GM19023 (cell line): Measurements from ENCODE around the gene BASP1.
"Not testable (repeated sequence)": the region's sequence is repeated elsewhere in the genome, so short reads cannot be mapped to it uniquely, and the experiment has no call there.

Source experiments
- ATAC-seq: cut with Tn5 transposase; IDR thresholded peaks from one replicate; pipeline ENCODE4 v1.9.1; 2021; ENCODE audit warnings: mild to moderate bottlenecking, moderate library complexity; ENCODE audit not compliant: unreplicated experiment

BASP1 gene

DNA sequence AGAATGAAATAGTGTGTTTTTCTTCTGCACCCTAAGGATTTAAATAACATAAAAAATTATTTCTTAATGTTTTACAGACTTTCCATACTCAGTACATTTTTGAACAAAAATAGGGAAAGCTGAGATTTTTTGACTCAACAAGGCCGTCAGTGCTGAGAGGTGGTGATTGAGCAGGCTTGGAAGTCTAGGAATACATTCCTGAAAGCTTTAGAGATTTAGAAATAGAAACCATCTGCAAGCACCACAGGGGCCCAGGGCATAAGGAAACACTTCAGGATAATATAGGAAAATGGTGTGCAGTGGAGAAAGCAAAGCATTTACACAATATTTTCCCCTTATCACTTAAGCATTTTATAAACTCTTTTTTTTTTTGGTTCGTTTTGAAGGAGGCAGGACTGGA lies 5.2 kb downstream of the BASP1 start:
- no peak for ATAC-seq

DNA sequence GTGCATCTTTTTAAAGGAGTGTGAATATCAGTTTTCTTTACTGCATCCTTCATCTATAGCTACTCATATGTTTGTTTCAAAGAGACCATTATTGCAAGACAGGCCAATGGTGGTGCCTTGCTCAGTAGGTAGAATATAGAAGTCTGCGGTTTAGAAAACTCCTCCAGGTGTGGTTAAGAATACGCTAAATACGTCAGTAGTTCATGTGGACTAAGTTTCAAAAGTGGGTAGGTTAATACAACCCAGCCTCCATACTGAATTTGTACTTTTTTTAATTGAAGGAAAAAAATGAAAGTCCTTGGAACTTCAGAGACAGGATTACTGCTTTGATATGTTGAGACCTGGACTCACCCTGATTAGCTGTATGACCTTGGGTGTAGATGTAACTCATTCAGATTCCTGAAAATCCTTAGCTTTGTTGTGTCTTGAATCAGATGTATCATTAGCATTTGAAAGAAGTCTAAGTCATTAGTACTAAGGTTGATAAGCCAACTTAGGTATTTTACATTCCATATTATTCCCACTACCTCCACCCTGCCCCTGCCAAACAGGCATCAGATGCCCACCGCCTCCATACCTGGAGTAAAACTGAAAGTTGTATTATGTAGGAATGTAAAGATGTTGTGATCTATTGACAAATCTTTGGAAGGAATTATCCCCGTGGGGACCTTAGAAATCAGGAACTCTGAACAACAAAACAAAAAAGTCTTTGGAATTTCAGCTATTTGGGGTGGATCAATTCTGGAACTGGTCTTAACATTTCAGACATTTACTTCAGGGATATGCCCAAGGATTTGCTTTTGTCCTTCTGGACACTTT lies 6.1 kb downstream of the BASP1 start:
- no peak for ATAC-seq

- ATAC-seq, result peak; percentile 73
These were observed 7.6 kb downstream of the BASP1 start for GRCh38 chr5:17224858-17225511.

DNA sequence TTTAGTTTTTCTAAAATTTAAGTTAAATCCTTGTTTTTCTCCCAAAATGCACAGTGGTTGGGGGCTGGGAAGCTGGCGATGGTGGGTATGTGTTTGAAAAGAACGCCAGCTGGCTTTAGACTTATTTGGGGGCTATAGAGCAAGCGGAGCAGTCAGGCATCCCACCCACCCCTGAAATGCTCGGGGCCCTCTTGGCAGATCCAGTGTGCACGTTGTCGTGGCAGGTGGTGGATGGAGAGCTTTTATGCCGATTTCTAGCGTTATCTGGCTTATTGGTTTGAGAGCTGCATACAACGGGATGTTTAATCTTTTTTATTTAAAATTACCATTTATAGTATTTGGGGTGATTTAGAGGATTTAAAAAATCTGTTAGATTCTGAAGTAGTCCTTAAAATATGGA lies 8.1 kb downstream of the BASP1 start:
- no peak for ATAC-seq

- no peak for ATAC-seq
These were observed 10.4 kb downstream of the BASP1 start for GRCh38 chr5:17227868-17228267.

DNA sequence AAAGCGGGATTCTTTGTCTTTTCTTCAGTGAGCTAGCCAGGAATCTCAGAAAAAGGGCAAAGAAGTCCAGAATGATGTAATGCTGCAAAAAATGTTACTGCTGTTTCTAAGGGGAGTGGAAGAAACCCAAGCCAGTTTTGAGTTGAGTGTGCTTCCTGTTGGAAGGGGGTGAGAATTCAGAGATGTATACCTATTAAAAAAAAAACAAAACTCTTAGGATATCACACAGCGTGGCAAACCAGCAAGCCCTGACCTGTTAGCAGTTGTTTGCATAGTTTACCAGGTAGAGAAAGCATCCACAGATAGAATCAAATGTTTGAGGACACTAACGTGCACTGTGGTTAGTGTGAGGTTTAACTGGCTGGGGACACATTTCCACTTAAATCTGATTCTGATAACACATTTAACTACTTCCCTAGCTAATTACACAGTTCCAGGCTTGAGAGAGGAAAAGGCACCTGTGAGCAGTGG lies 11.4 kb downstream of the BASP1 start:
- peak; percentile 48 for ATAC-seq

DNA sequence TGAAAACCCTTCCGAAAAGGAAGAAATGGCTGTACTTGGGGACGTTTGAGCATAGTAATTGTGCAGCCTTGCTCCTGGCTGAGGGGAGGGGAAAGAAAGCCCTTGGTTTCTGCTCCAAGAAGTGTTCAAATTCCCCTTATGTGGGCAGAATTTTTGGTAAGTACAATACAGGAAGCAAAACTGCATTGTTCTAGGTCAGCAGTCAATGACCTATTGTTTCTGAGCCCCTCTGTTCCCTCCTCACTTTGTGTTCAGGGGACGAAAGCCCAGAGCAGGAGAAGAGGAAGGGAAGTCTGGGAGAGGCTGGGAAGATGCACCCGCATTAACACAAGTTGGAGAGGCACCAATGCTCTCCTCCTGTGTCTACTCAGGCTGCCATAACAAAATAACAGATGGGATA lies 11.9 kb downstream of the BASP1 start:
- ATAC-seq, result peak; percentile 38

DNA sequence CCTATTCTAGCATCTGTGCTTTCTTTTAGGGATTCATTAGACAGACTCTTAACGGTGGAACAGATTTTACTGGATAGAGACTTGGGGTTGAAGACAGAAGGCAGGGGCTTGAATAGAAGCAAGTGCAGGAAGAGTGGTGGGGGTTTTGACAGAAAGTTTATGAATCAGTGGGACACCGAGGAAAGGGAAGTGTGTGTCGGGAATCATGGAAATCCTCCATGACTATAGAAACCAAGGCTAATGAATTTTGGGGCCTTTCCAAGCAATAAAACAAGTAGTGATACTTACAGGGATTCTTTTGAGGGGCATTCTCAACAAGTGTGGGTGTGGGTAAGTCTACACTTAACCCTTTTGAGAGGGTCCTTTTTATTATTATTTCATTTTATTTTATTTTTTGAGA lies 12.8 kb downstream of the BASP1 start:
- no peak for ATAC-seq

DNA sequence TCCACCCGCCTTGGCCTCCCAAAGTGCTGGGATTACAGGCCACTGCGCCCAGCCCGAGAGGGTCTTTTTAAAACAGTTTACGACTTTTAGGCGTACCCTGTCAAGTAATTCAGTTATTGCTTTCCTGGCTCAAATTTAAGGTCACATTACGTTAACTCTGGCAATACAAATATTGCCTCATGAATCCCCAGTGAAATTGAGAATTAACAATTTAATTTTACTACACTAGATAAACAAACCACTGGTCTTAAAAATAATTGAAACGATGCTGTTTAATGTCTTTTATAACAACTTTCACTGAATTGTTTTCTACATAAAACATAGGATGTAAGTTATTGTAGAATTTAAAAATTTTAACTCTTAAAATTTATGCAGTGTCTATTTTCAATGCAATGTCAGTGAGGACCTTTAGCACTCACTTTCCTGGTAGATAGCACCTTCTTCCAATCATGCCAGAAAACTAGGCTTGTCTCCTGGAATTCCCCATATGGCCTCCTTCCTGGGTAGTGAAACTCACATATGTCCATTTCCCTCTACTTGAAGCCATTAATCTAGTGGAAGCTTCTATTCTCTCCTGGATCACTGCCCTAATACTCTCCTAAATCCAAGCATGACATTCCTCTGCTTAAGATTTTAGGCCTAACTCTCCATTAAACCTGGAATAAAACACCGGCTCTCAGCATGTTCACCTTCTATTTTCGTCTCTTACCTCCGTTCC lies 13.5 kb downstream of the BASP1 start:
- ATAC-seq, result no peak

DNA sequence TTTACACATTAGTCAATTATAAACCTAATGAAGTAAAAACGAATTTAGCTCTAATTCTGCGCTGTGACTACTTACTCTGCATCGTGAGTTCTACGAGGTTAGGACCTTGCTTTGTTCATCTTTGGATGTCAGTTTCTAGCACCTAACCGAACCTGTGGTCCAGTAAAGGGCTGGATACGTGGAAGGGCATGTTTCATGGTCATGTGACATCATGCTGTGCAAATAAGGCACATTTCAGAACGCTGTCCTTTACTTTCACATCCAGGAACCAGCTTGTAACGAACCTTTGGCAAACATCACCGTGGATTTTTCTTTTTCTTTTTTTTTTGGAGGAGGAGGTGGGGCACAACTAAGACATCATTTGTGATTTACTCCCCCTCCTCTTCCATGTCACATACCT lies 15.0 kb downstream of the BASP1 start:
- ATAC-seq, result no peak

GRCh38 chr5:17233488-17233887 lies 16.1 kb downstream of the BASP1 start:
- no peak for ATAC-seq

DNA sequence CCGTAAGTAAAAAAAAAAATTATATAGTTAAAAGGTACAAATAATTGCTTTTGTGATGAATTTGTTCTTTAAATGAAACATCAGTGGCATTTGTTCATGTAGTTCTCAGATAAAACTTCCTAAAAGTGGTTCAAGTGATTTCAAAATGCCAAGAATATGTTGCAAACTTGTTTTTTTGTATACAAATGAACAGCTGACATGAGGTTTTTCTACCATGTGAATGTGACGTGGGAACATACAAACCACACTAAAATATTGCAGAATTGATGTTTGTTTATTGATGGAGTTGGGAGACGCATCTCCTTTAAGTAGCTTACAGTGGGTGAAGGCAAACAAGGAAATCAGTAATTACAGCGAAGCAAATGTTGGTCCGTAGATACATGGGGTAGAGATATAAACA lies 16.9 kb downstream of the BASP1 start:
- ATAC-seq, result no peak

DNA sequence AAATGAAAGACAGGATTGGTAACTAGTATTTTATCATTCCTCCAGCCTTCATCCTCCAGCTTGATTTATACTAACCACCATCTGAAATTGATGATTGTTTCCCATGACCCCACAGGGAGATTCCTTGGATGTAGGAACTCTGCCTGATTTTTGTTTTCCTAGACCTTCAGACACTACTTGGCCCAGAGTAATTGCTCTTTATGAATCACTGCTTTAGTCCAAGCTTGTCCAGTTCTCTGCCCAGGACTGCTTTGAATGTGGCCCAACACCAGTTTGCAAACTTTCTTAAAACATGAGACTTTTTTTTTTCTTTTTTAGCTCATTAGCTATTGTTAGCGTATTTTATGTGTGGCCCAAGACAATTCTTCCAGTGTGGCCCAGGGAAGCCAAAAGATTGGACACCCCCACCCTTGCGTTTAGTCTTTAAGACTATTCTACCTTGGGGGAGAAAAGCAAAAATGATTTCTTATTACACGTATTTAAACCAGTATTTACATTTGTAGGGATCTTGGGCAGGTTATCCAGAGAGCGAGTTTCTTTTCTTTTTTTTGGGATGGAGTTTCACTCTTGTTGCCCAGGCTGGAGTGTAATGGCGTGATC lies 18.4 kb downstream of the BASP1 start:
- ATAC-seq, result no peak

DNA sequence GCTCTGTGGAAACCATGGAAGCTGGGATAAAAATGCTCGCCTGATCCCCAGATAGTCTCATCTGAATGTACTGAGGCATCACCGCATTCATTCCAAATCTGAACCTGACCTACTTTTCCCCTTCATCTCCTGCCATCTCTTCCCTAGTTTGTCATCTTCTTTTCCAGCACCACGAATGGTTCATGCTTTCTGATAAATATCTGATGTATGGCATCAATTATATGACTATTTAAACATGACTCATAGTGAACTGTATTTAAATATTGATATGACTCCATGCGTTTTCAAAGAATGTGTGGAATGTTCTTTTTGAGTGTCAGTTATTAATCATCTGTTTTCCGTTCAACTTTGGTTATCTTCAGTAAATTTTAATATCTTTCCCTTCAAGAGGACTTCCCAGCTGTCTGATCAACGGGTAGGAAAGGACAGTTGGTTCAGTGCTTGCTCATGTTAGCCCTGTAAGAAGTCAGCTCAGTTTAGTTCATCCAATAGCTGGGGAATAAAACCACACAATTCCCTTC lies 21.1 kb downstream of the BASP1 start:
- no peak for ATAC-seq

- no peak for ATAC-seq
These were observed 22.5 kb downstream of the BASP1 start for GRCh38 chr5:17239953-17240352.

DNA sequence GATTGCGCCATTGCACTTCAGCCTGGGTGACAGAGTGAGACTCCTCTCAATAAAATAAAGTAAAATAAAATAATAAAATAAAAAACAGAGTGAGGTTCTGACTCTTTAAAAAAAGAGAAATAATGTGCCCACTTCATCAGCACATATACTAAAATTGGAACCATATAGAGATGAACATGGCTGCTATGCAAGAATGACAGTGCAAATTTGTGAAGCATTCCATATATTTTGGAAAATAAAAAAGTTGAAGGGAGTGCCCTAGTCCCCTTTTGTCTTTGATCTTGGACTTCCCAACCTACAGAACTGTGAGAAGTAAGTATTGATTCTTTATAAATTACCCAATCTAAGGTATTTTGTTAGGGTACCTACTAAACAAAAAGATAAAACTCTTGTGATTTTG lies 23.1 kb downstream of the BASP1 start:
- ATAC-seq, result no peak

GRCh38 chr5:17241635-17242034 lies 24.2 kb downstream of the BASP1 start:
- no peak for ATAC-seq

- ATAC-seq, result no peak
These were observed 26.0 kb downstream of the BASP1 start for GRCh38 chr5:17243287-17244063.

DNA sequence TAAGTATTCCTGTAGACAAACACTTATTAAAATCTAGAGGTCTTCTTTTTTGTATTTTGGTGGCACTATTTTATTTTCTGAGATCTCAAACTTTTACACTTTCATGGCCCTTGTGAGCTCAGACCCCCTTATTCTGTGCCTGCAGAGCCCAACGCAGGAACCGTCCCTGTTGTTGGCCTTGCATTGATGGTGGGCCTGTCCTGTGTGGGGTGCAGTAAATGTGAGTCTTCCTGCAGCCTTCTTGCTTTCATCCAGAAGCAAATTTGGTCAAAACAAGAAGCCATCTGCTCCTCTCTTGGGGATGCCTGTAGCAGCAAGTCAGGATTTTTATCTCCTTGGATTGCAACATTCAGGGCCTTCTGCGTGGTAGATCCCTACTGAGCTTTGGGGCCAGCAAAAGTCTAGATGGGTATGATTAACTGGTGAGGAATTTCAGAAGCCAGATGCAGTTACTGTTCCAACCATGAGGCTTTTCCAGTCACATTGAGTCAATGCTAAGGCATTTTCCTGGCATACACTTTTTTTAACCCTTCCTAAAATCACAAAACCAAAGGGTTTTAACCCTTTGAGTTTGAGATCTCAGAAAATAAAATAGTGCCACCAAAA lies 31.7 kb downstream of the BASP1 start:
- ATAC-seq, result no peak

GRCh38 chr5:17249841-17250240 lies 32.4 kb downstream of the BASP1 start:
- not testable (repeated sequence) for ATAC-seq
